PC-9 (cell line): ENCODE data around the gene SEPTIN14. TPM values are rescaled to one million over a fixed set of nuclear protein-coding genes. Genes with fewer than 3 reads are reported as not detected.

Experiments used
- BruUV-seq: library from RNA; stranded (reverse); fragments of 400-500 nt; replicated peaks from 2 replicates; lab custom pipeline; 2021; lab: Mats Ljungman, UMichigan
- CTCF ChIA-PET: fragments of 300-600 bp; sonication (Branson Sonifier 250); formaldehyde crosslinking; loops from one replicate; lab custom pipeline; 2022; ENCODE audit warnings: antibody characterized with exemption; lab: Charles Lee
- POLR2A ChIA-PET: fragments of 300-600 bp; sonication (Branson Sonifier 250); formaldehyde crosslinking; loops from one replicate; lab custom pipeline; 2022; ENCODE audit warnings: antibody characterized with exemption; ENCODE audit not compliant: unreplicated experiment; lab: Charles Lee
- DNase-seq, 2 experiments: peaks; one replicate each; pipeline versions ENCODE4 v3.0.0 to v3.0.0-alpha.2; 2015 to 2022; ENCODE audit warnings: mixed read lengths in 1 of 2
- H2AFZ ChIP-seq: fragments of 200-600 bp; sonication (generic); 2 replicates; pipeline ENCODE4 v1.8.1; 2017; ENCODE audit warnings: antibody characterized with exemption
- H3F3A ChIP-seq: fragments of 200-600 bp; sonication (generic); 2 replicates; pipeline ENCODE4 v1.8.1; 2017; ENCODE audit warnings: antibody characterized with exemption, mild to moderate bottlenecking, low read depth; ENCODE audit not compliant: insufficient read depth
- H3K27ac ChIP-seq: fragments of 200-600 bp; sonication (generic); 2 replicates; pipeline ENCODE4 v1.6.1; 2016; ENCODE audit warnings: mixed run types
- H3K27me3 ChIP-seq: fragments of 200-600 bp; sonication (generic); 2 replicates; pipeline ENCODE4 v1.6.1; 2016; ENCODE audit warnings: low read depth, mixed run types; ENCODE audit not compliant: insufficient read depth
- H3K36me3 ChIP-seq: fragments of 200-600 bp; sonication (generic); 2 replicates; pipeline ENCODE4 v1.6.1; 2016; ENCODE audit warnings: low read depth, mixed run types
- H3K4me1 ChIP-seq: fragments of 200-600 bp; sonication (generic); replicated peaks from 2 replicates; pipeline ENCODE4 v1.6.1; 2016; ENCODE audit warnings: mixed run types; ENCODE audit not compliant: insufficient read depth
- H3K4me2 ChIP-seq: fragments of 200-600 bp; sonication (generic); 2 replicates; pipeline ENCODE4 v1.6.1; 2017; ENCODE audit warnings: mixed run types
- H3K4me3 ChIP-seq: fragments of 200-600 bp; sonication (generic); 2 replicates; pipeline ENCODE4 v1.6.1; 2016; ENCODE audit warnings: mixed run types
- H3K79me2 ChIP-seq: fragments of 200-600 bp; sonication (generic); 2 replicates; pipeline ENCODE4 v1.6.1; 2017; ENCODE audit warnings: low read depth, mixed run types
- H3K9me2 ChIP-seq: fragments of 200-600 bp; sonication (generic); 2 replicates; pipeline ENCODE4 v1.8.1; 2017; ENCODE audit warnings: mild to moderate bottlenecking; ENCODE audit not compliant: insufficient read depth
- H3K9me3 ChIP-seq: fragments of 200-600 bp; sonication (generic); 2 replicates; pipeline ENCODE4 v1.8.1; 2016; ENCODE audit warnings: low read depth; ENCODE audit not compliant: insufficient read depth
- H4K20me1 ChIP-seq: fragments of 200-600 bp; sonication (generic); 2 replicates; pipeline ENCODE4 v1.8.1; 2017; ENCODE audit not compliant: insufficient read depth
- CTCF ChIP-seq: fragments of 200-600 bp; sonication (generic); conservative IDR thresholded peaks from 2 replicates; pipeline ENCODE4 v1.6.1; 2017; ENCODE audit warnings: mixed run types, antibody characterized with exemption, mild to moderate bottlenecking, moderate library complexity
- EZH2 ChIP-seq: fragments of 200-600 bp; sonication (generic); IDR thresholded peaks from 2 replicates; pipeline ENCODE4 v1.8.0; 2017; ENCODE audit warnings: antibody characterized with exemption, low read depth
- intact Hi-C: fragments of 100-400 bp; cut with micrococcal nuclease; formaldehyde crosslinking; loops from one replicate; pipeline ENCODE4 v1.10.0; 2022; ENCODE audit not compliant: unreplicated experiment
- total RNA-seq: library from RNA; stranded (reverse); gene quantifications from 2 replicates; pipeline ENCODE4 v1.2.3, GENCODE V29; 2021

Gene SEPTIN14
- total RNA-seq, 1 experiment from 2014 or later = not detected

GRCh38 chr7:55884321-55884720 is 21.8 kb upstream of the SEPTIN14 start:
- Histone ChIP-seq H3K36me3 (no peaks in the 10 kb centered on the region), H3K27me3 (no peaks in the 10 kb centered on the region), H3K4me2 (no peak overlapping the region), H3K4me3 (no peak overlapping the region), H2AFZ (no peak overlapping the region), H3K9me2 (no peaks in the 10 kb centered on the region), H3K9me3 (no peaks in the 10 kb centered on the region), H3K27ac (no peak overlapping the region), H3F3A (peaks cover 14% of the 10 kb centered on the region), H4K20me1 (no peaks in the 10 kb centered on the region), H3K79me2 (peaks cover 12% of the 10 kb centered on the region; the same call in 1 of the 2 replicates), H3K4me1 (peaks cover 11% of the 10 kb centered on the region)
- intact Hi-C loops = no loop called here
- POLR2A ChIA-PET = no interaction called here
- CTCF ChIA-PET = no interaction called here
- no peak for DNase-seq
- no peak for TF ChIP-seq CTCF
- no peak for TF ChIP-seq EZH2
- no TSS peak for BruUV-seq

GRCh38 chr7:55878691-55879090 is 16.1 kb upstream of the SEPTIN14 start:
- Histone ChIP-seq H4K20me1 (no peaks in the 10 kb centered on the region), H3K36me3 (no peaks in the 10 kb centered on the region), H3K4me1 (no peaks in the 10 kb centered on the region), H3K4me2 (no peak overlapping the region), H3K79me2 (no peaks in the 10 kb centered on the region), H3K27ac (no peak overlapping the region), H3K4me3 (no peak overlapping the region), H2AFZ (no peak overlapping the region), H3F3A (no peaks in the 10 kb centered on the region), H3K9me3 (no peaks in the 10 kb centered on the region), H3K9me2 (no peaks in the 10 kb centered on the region), H3K27me3 (no peaks in the 10 kb centered on the region)
- POLR2A ChIA-PET = no interaction called here
- no peak for DNase-seq
- intact Hi-C loops = no loop called here
- no TSS peak for BruUV-seq
- CTCF ChIA-PET = no interaction called here
- TF ChIP-seq CTCF (no peak), EZH2 (no peak)

GRCh38 chr7:55877308-55877707 is 14.8 kb upstream of the SEPTIN14 start:
- Histone ChIP-seq H4K20me1 (no peaks in the 10 kb centered on the region), H3K4me2 (no peak overlapping the region), H2AFZ (no peak overlapping the region), H3K4me1 (no peaks in the 10 kb centered on the region), H3K27ac (no peak overlapping the region), H3K9me2 (no peaks in the 10 kb centered on the region), H3K79me2 (no peaks in the 10 kb centered on the region), H3K36me3 (no peaks in the 10 kb centered on the region), H3K9me3 (no peaks in the 10 kb centered on the region), H3K4me3 (no peak overlapping the region), H3K27me3 (no peaks in the 10 kb centered on the region), H3F3A (no peaks in the 10 kb centered on the region)
- TF ChIP-seq EZH2 (no peak), CTCF (no peak)
- intact Hi-C loops = no loop called here
- POLR2A ChIA-PET = no interaction called here
- no TSS peak for BruUV-seq
- CTCF ChIA-PET = no interaction called here
- DNase-seq = no peak
